ENCODE data around the gene TMC3. TPM values are rescaled to one million over a fixed set of nuclear protein-coding genes. Genes with fewer than 3 reads are reported as not detected.
"Not testable (repeated sequence)": the region's sequence is repeated elsewhere in the genome, so short reads cannot be mapped to it uniquely, and the experiment has no call there.

TMC3 gene
- total RNA-seq, 2 donors from 2014 or later = not detected

- intact Hi-C loops (cut with DNase I) = loop anchor here in 1 of 2 donors (10.0 kb wide), 1 partner anchor 46 kb away; no protein-coding TSS in a partner anchor
- ATAC-seq = not testable (repeated sequence)
These were observed 42.9 kb downstream of the TMC3 start for GRCh38 chr15:81331141-81331540.

GRCh38 chr15:81330366-81331090 lies 43.5 kb downstream of the TMC3 start:
- no peak for DNase-seq
- intact Hi-C loops (cut with DNase I) = loop anchor here in 1 of 2 donors (10.0 kb wide), 1 partner anchor 46 kb away; no protein-coding TSS in a partner anchor
- no peak for ATAC-seq

More at GRCh38 chr15:81331141-81331540, 42.9 kb downstream of the TMC3 start:
- DNase-seq = not testable (repeated sequence)

- no peak for DNase-seq
- no peak for ATAC-seq
- intact Hi-C loops (cut with DNase I) = no loop called here
These were observed 44.6 kb downstream of the TMC3 start for GRCh38 chr15:81329446-81329845.

GRCh38 chr15:81327516-81327915 lies 46.5 kb downstream of the TMC3 start:
- intact Hi-C loops (cut with DNase I) = no loop called here
- ATAC-seq = no peak

GRCh38 chr15:81326466-81327212 lies 47.4 kb downstream of the TMC3 start:
- intact Hi-C loops (cut with DNase I) = no loop called here
- ATAC-seq (no peak), DNase-seq (no peak)

More at GRCh38 chr15:81327516-81327915, 46.5 kb downstream of the TMC3 start:
- no peak for DNase-seq

- peak; percentile 100 for ATAC-seq
- peak; percentile 100 for DNase-seq
- intact Hi-C loops (cut with DNase I) = no loop called here
These were observed 49.8 kb downstream of the TMC3 start, which contains the start of gene STARD5 for GRCh38 chr15:81323944-81324881. Gene STARD5 (minus strand): TSS chr15:81324141. CDS start chr15:81324099, 42 bp downstream.

GRCh38 chr15:81323559-81323943 lies 50.5 kb downstream of the TMC3 start:
- intact Hi-C loops (cut with DNase I) = no loop called here
- no peak for ATAC-seq
- no peak for DNase-seq

GRCh38 chr15:81322676-81323253 lies 51.2 kb downstream of the TMC3 start:
- no peak for DNase-seq
- no peak for ATAC-seq
- intact Hi-C loops (cut with DNase I) = no loop called here

GRCh38 chr15:81321667-81322066 lies 52.3 kb downstream of the TMC3 start:
- intact Hi-C loops (cut with DNase I) = no loop called here
- DNase-seq = no peak
- no peak for ATAC-seq

- ATAC-seq = no peak
- no peak for DNase-seq
- intact Hi-C loops (cut with DNase I) = no loop called here
These were observed 56.4 kb downstream of the TMC3 start for GRCh38 chr15:81317642-81318017.

GRCh38 chr15:81316267-81316666 lies 57.7 kb downstream of the TMC3 start:
- intact Hi-C loops (cut with DNase I) = no loop called here
- ATAC-seq = no peak
- DNase-seq = no peak

GRCh38 chr15:81315452-81316175 lies 58.4 kb downstream of the TMC3 start:
- ATAC-seq (no peak), DNase-seq (no peak)
- intact Hi-C loops (cut with DNase I) = no loop called here

GRCh38 chr15:81314378-81314777 lies 59.6 kb downstream of the TMC3 start:
- intact Hi-C loops (cut with DNase I) = no loop called here
- DNase-seq = no peak
- no peak for ATAC-seq

GRCh38 chr15:81313686-81314085 lies 60.3 kb downstream of the TMC3 start:
- no peak for ATAC-seq

GRCh38 chr15:81312790-81313543 lies 61.0 kb downstream of the TMC3 start:
- DNase-seq = peak; percentile 82
- ATAC-seq = peak; percentile 88
- intact Hi-C loops (cut with DNase I) = no loop called here

More at GRCh38 chr15:81313686-81314085, 60.3 kb downstream of the TMC3 start:
- no peak for DNase-seq
- intact Hi-C loops (cut with DNase I) = no loop called here

- intact Hi-C loops (cut with DNase I) = no loop called here
- ATAC-seq = peak; percentile 7 to 32
- DNase-seq = no peak
These were observed 62.1 kb downstream of the TMC3 start for GRCh38 chr15:81311752-81312464.

GRCh38 chr15:81310480-81310879 lies 63.5 kb downstream of the TMC3 start:
- no peak for DNase-seq
- ATAC-seq = no peak
- intact Hi-C loops (cut with DNase I) = no loop called here

Data from left cardiac atrium (tissue), 4 donors.